HG03066 (cell line): ENCODE measurements around the gene TMEM254.
"Not testable (repeated sequence)": the region's sequence is repeated elsewhere in the genome, so short reads cannot be mapped to it uniquely, and the experiment has no call there.

Source experiments
- ATAC-seq: cut with Tn5 transposase; IDR thresholded peaks from one replicate; pipeline ENCODE4 v1.9.1; 2021; ENCODE audit warnings: low read depth; ENCODE audit not compliant: unreplicated experiment

TMEM254 gene

GRCh38 chr10:80078448-80079311 lies at the start of gene TMEM254:
Gene TMEM254 (plus strand): TSS chr10:80078665. CDS start chr10:80078700, 35 bp downstream.
- ATAC-seq = peak; percentile 85

GRCh38 chr10:80029205-80029604 lies 49.3 kb upstream of the TMEM254 start:
- ATAC-seq = not testable (repeated sequence)

- ATAC-seq = not testable (repeated sequence)
Observed at GRCh38 chr10:80029865-80030264, 48.6 kb upstream of the TMEM254 start.

GRCh38 chr10:80032503-80032902 lies 46.0 kb upstream of the TMEM254 start:
- no peak for ATAC-seq

- ATAC-seq = not testable (repeated sequence)
Observed at GRCh38 chr10:80034766-80035165, 43.7 kb upstream of the TMEM254 start.

- ATAC-seq = not testable (repeated sequence)
Observed at GRCh38 chr10:80035430-80035829, 43.0 kb upstream of the TMEM254 start.

- not testable (repeated sequence) for ATAC-seq
Observed at GRCh38 chr10:80036921-80037500, 41.5 kb upstream of the TMEM254 start.

DNA sequence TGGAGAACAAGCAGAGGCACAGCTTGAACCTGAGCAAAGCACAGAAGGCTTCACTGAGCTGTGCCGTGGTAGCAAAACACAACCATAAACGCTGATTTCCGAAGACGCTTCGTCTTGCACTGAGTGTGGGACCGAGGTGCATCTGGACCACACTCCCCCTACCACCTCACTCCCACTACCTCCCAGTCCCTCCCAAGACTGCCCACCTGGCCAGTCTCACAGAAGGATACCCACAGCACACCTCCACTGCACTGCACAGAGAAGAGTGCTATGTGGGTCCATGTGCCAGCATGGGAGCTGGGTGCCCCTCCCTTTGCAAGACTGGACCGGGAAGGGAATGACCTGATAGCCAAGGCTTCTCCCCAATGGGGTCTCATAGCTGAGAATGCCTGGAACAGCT lies 40.2 kb upstream of the TMEM254 start:
- not testable (repeated sequence) for ATAC-seq

GRCh38 chr10:80041162-80041561 lies 37.3 kb upstream of the TMEM254 start:
- ATAC-seq = no peak

GRCh38 chr10:80044935-80045334 lies 33.5 kb upstream of the TMEM254 start:
- not testable (repeated sequence) for ATAC-seq

- ATAC-seq = peak; percentile 93
Observed at GRCh38 chr10:80046629-80047441, 31.6 kb upstream of the TMEM254 start.

GRCh38 chr10:80050752-80051151 lies 27.7 kb upstream of the TMEM254 start:
- ATAC-seq = no peak

- no peak for ATAC-seq
Observed at GRCh38 chr10:80051993-80052392, 26.5 kb upstream of the TMEM254 start.

DNA sequence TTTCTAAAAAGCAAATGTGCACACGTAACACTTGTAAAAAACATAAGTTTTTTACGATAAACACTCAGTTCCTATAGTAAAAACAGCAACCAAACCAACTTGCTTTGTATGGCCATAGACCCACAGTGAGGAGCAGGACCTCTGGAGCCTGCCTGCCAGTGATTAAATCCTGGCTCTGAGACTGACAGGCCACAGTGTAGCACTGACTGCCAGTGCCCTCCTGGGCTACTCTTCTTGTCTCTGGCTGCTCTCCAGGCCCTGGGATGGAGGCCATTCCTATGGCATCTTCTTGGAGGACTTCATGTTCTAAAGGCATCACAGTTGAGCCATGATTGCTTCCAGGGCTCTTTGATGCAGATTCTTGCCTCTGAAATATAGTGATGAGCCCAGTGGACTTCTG lies 22.7 kb upstream of the TMEM254 start:
- ATAC-seq = no peak

- ATAC-seq = no peak
Observed at GRCh38 chr10:80057171-80057570, 21.3 kb upstream of the TMEM254 start.

DNA sequence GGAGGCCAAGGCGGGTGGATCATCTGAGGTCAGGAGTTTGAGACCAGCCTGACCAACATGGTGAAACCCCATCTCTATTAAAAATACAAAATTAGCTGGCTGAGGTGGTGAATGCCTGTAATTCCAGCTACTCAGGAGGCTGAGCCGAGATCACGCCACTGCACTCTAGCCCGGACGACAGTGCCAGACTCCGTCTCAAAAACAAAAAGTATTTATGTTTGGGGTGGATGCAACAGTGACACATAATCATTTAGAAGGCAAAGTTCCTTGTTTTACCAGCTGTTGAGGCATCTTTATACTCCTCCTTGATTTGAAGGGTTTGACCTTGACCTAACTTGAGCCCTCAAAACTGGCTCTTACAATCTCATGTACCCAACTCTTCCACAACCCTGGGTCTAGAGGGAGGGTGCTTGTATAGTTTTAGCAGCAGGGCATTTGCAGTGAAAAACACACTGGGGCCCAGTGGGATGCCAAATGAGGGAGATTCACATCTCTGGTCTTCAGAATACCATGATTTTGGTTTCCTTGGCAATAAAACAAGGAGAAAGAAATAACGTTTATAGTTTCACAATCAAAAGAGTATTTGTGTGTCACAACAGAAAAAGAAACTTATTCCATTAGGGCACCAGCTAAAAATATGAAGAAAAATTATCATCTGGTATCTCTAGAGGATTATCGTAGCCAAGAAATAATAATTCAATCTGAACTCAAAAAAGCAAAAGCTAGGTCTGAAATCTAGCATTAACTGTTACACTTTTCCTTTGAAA lies 14.2 kb upstream of the TMEM254 start:
- no peak for ATAC-seq

DNA sequence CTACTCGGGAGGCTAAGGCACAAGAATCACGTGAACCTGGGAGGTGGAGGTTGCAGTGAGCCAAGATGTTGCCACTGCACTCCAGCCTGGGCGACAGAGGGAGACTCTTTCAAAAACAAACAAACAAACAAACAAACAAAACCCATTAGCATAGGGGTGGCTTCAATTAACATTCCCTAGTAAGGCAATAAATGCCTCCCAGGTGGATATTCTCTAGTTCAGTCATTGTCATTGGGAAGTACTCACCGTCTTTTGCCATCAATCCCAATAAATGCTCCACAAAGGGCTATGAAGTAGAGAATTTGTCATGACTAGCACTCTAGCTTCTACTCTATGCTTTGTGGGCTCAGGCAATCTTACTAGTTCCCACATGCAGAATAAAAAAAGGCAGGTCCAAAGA lies 11.7 kb upstream of the TMEM254 start:
- ATAC-seq = no peak

DNA sequence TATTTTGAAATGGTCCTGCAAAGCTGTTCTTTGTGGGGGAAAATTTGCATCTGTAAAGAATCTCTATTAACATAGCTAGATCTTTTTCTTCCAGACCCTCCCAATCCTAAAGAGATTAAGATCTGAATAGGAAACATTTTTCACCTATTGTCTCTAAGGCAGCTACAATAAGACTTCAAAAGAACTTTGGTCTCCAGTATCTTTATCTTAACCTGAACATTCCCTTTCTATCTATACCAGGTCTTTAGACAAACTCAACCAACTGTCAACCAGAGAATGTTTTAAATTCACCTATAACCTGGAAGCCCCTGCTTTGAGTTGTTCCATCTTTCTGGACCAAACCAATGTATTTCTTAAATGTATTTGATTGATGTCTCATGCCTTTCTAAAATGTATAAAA lies 10.6 kb upstream of the TMEM254 start:
- ATAC-seq = not testable (repeated sequence)

GRCh38 chr10:80068270-80068669 lies 10.2 kb upstream of the TMEM254 start:
- no peak for ATAC-seq

GRCh38 chr10:80070057-80070456 lies 8.4 kb upstream of the TMEM254 start:
- ATAC-seq = no peak
